GM12865 (cell line): ENCODE data around the gene GADD45B.
"Not testable (repeated sequence)": the region's sequence is repeated elsewhere in the genome, so short reads cannot be mapped to it uniquely, and the experiment has no call there.

ENCODE experiments used
- DNase-seq: peaks from one replicate; pipeline ENCODE4 v3.0.0; 2010; ENCODE audit warnings: low read depth
- H3K4me3 ChIP-seq: 2 replicates; pipeline ENCODE4 v1.5.1; 2011; ENCODE audit warnings: mild to moderate bottlenecking, low read depth, low read length, control low read depth
- CTCF ChIP-seq: IDR thresholded peaks from 2 replicates; pipeline ENCODE4 v1.5.1; 2011; ENCODE audit warnings: low read length, control low read depth, low read depth, inconsistent platforms; ENCODE audit not compliant: insufficient read depth; ENCODE audit errors: missing control alignments

The GADD45B gene

GRCh38 chr19:2514981-2515518 lies 39.1 kb downstream of the GADD45B start:
- no peak for DNase-seq
- TF ChIP-seq CTCF, result no peak
- no peak overlapping the region for H3K4me3 ChIP-seq

- no peak for DNase-seq
- TF ChIP-seq CTCF, result no peak
- H3K4me3 ChIP-seq, result no peak overlapping the region
Measured at GRCh38 chr19:2516727-2517126, 40.8 kb downstream of the GADD45B start.

GRCh38 chr19:2517881-2518601 lies 42.1 kb downstream of the GADD45B start:
- no peak for DNase-seq
- H3K4me3 ChIP-seq, result no peak overlapping the region
- no peak for TF ChIP-seq CTCF

DNA sequence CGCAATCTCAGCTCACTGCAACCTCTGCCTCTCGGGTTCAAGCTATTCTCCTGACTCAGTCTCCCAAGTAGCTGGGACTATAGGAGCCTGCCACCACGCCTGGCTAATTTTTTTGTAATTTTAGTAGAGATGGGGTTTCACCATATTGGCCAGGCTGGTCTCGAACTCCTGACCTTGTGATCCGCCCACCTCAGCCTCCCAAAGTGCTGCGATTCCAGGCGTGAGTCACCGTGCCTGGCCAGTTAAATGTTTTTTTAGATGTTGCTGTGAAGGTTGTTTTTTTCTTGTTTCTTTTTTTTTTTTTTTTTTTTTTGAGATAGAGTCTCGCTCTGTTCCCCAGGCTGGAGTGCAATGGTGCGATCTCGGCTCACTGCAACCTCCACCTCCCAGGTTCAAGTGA lies 42.9 kb downstream of the GADD45B start:
- not testable (repeated sequence) for H3K4me3 ChIP-seq, DNase-seq

GRCh38 chr19:2519482-2519881 lies 43.6 kb downstream of the GADD45B start:
- TF ChIP-seq CTCF, result no peak
- H3K4me3 ChIP-seq, result no peak overlapping the region
- no peak for DNase-seq

DNA sequence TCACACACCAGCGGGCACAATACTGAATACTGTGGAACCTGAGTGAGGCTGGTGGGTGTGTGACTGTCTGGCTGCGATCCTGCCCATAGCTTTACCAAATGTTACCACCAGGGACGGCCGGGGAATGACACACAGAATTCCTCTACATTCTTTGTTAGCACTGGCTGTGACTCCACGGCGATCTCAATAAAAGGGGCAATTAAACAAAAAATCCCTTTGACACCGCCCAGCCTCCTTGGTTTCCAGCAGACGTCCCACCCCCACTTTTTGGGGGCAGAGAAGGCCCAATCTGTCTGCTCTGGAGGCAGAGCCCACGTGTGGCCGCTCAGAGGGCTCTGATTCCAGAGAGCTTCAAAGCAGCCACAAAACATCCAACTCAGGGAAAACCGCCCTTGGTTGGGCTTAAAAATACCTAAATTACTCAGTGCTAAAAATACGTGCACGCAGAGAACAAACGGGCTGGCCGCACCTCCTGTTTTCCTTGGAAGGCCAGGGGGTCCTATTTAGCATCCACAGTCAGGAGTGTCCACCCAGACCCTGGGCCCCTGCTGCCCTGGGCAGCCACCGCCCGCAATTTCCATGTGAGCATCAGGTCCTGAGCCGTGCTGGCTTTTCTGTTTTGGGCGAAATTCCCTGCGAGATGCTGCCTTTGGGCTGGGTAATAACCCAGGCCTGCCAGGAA lies 47.8 kb downstream of the GADD45B start:
- no peak for TF ChIP-seq CTCF
- H3K4me3 ChIP-seq, result no peak overlapping the region

DNA sequence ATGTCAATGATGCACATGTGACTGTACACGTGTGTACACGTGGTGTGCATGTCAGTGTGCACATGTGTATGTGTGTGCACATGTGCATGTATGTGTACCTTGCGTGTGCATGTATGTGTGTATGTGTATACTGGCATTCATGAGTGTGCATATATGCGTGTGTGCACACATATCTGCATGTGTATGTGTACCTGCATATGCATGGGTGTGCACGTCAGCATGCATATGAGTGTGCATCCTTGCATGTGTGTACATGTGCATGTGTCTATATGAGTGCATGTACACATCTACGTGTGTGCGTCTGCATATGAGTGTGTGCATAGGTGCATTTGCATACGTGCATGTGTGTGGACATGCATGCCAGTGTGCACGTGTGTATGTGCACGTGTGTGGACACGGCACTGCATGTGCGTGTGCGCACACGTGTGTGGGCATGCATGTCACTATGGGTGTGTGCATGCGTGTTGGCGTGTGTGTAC lies 48.5 kb downstream of the GADD45B start:
- no peak for TF ChIP-seq CTCF
- H3K4me3 ChIP-seq, result no peak overlapping the region
- DNase-seq, result no peak

More for the DNA sequence above, 47.8 kb downstream of the GADD45B start:
- no peak for DNase-seq
